AG10803 (cell line): ENCODE measurements around the gene PSMB5.

Experiments used
- DNase-seq: peaks from one replicate; pipeline ENCODE4 v3.0.0; 2010; ENCODE audit warnings: low read depth
- H3K4me3 ChIP-seq: 2 replicates; pipeline ENCODE4 v1.5.1; 2011; ENCODE audit warnings: mild to moderate bottlenecking, low read length, control low read depth
- CTCF ChIP-seq: conservative IDR thresholded peaks from 2 replicates; pipeline ENCODE4 v1.5.1; 2011; ENCODE audit warnings: mild to moderate bottlenecking, low read length, control low read depth, inconsistent platforms

PSMB5 gene

DNA sequence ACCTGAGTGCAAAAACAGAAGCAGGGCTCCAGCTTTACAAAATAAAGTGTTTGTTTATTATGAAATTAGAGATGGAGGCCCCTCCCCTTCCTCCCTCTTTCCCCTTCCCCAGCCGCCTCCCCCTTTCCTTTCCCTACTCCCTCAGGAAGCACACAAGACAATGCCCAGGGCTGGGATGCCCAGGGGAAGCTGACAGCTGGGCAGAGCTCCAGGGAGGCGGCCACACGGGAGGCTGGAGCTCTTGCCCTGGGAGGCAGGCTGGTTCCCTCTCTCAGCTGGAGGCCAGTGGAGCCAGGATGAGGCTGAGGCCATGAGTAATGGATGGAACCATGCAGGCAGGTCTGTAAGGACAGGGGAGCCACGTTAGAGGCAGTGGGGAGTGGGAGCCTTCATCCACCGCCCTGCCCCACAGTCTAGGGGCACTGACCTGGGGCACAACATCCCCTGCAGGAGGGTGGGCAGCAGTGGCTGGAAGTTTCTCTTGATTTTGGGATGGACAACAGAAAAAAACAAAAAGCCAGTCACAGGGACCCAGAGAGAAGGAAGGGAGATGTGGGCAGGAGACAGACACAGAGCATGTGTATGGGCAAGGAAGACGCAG is 12.4 kb upstream of the PSMB5 start:
- H3K4me3 ChIP-seq, result no peak overlapping the region
- no peak for TF ChIP-seq CTCF
- no peak for DNase-seq

GRCh38 chr14:23045419-23046357 is 11.0 kb upstream of the PSMB5 start:
- H3K4me3 ChIP-seq, result no peak overlapping the region
- TF ChIP-seq CTCF, result no peak
- DNase-seq, result no peak

GRCh38 chr14:23044840-23045239 is 10.1 kb upstream of the PSMB5 start:
- TF ChIP-seq CTCF, result no peak
- no peak for DNase-seq

DNA sequence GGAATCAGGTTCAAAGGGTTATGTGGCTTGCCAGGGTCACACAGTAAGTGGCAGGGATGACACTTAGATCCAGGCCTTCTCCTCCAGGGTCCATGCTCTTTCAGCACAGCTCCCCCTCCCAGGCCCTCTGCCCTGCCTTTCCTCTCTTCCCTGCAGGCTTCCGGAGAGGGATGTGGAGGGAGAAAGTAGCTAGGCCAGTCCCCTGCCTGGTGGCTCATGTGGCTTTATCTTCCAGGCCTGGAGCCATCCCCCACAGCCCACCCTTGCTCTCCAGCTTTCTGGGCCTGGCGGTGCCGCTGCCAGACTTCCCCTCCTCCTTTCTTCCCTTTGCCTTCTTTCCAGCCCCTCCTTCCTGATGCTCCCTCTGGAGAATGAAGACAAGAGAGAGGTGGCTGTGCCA is 9.1 kb upstream of the PSMB5 start:
- DNase-seq, result no peak
- H3K4me3 ChIP-seq, result no peak overlapping the region
- no peak for TF ChIP-seq CTCF

More at GRCh38 chr14:23044840-23045239, 10.1 kb upstream of the PSMB5 start:
- no peak overlapping the region for H3K4me3 ChIP-seq

DNA sequence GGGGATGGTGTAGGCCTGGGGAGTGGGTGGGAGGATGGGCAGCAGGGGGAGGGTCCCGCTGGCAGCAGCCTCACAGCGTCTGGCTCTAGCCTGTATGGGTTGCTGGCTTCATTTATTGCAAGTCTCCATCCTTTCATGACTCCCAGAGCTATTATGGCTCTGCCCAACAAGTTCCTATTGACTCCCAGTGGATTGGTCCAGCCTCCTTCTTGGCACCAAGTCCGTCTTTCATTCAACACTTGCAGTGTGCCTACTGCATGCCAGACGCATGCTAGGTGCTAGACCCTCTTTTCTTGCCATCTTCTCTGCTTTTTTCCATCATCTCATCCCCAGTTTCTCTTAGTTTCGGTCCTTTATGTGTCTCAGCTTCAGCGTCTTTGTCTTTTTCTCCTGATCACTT is 8.4 kb upstream of the PSMB5 start:
- no peak for DNase-seq
- TF ChIP-seq CTCF, result no peak
- H3K4me3 ChIP-seq, result no peak overlapping the region

DNA sequence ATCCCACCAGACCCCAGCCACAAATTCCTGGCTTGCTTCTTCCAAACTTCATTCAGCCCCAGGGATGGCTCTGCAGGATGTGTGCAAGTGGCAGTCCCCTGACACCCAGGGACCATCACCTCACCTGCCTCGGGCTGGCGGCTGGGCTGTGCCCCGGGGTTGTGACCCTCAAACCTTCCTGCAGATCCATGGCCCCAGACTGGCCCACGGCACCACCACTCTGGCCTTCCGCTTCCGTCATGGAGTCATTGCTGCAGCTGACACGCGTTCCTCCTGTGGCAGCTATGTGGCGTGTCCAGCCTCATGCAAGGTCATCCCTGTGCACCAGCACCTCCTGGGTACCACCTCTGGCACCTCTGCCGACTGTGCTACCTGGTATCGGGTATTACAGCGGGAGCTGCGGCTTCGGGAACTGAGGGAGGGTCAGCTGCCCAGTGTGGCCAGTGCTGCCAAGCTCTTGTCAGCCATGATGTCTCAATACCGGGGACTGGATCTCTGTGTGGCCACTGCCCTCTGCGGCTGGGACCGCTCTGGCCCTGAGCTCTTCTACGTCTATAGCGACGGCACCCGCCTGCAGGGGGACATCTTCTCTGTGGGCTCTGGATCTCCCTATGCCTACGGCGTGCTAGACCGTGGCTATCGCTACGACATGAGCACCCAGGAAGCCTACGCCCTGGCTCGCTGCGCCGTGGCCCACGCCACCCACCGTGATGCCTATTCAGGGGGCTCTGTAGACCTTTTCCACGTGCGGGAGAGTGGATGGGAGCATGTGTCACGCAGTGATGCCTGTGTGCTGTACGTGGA is 7.7 kb upstream of the PSMB5 start, which contains the start of gene PSMB11:
PSMB11 (plus strand) TSS at position 51 of the 804 bp plus-strand sequence; CDS start at position 65, 14 bp downstream.
- no peak for DNase-seq
- H3K4me3 ChIP-seq, result no peak within 1 kb of the TSS
- TF ChIP-seq CTCF, result no peak
